Inferior parietal cortex (tissue), 1 donor: ENCODE results near the gene NYNRIN.
"Not testable (repeated sequence)": the region's sequence is repeated elsewhere in the genome, so short reads cannot be mapped to it uniquely, and the experiment has no call there.

Experiments
- DNase-seq: peaks from one replicate; pipeline ENCODE4 v3.0.0-alpha.2; 2016; ENCODE audit errors: extremely low spot score

NYNRIN gene

GRCh38 chr14:24398653-24399446 is at the start of gene NYNRIN:
Gene NYNRIN (plus strand): TSS chr14:24399003. CDS start chr14:24399247, 244 bp downstream.
- DNase-seq: no peak

GRCh38 chr14:24349742-24350141 is 49.1 kb upstream of the NYNRIN start:
- no peak for DNase-seq

GRCh38 chr14:24351517-24351916 is 47.3 kb upstream of the NYNRIN start:
- DNase-seq: no peak

- no peak for DNase-seq
Observed at GRCh38 chr14:24353559-24354481, 45.0 kb upstream of the NYNRIN start.

- DNase-seq: not testable (repeated sequence)
Observed at GRCh38 chr14:24354482-24354825, 44.3 kb upstream of the NYNRIN start.

GRCh38 chr14:24355009-24355408 is 43.8 kb upstream of the NYNRIN start:
- DNase-seq: no peak

- DNase-seq: no peak
Observed at GRCh38 chr14:24356208-24356607, 42.6 kb upstream of the NYNRIN start.

GRCh38 chr14:24360281-24360680 is 38.5 kb upstream of the NYNRIN start:
- no peak for DNase-seq

GRCh38 chr14:24361326-24361725 is 37.5 kb upstream of the NYNRIN start:
- DNase-seq: no peak

- no peak for DNase-seq
Observed at GRCh38 chr14:24362241-24362960, 36.4 kb upstream of the NYNRIN start.

- no peak for DNase-seq
Observed at GRCh38 chr14:24363401-24363800, 35.4 kb upstream of the NYNRIN start.

- DNase-seq: no peak
Observed at GRCh38 chr14:24364841-24365240, 34.0 kb upstream of the NYNRIN start.

GRCh38 chr14:24365600-24366412 is 33.0 kb upstream of the NYNRIN start:
- DNase-seq: no peak

- DNase-seq: no peak
Observed at GRCh38 chr14:24366413-24366720, 32.4 kb upstream of the NYNRIN start.

GRCh38 chr14:24366721-24367513 is 31.9 kb upstream of the NYNRIN start:
- DNase-seq: peak; percentile 13

- no peak for DNase-seq
Observed at GRCh38 chr14:24367514-24368211, 31.1 kb upstream of the NYNRIN start, which contains the start of gene NFATC4. Gene NFATC4 (plus strand): TSS chr14:24368184. CDS start chr14:24368341, 157 bp downstream.

GRCh38 chr14:24368212-24368561 is 30.6 kb upstream of the NYNRIN start:
- no peak for DNase-seq

- DNase-seq: no peak
Observed at GRCh38 chr14:24368562-24369252, 30.1 kb upstream of the NYNRIN start.

- DNase-seq: no peak
Observed at GRCh38 chr14:24369463-24369862, 29.3 kb upstream of the NYNRIN start.
